ENCODE measurements around the gene TFCP2L1. TPM values are rescaled to one million over a fixed set of nuclear protein-coding genes. Genes with fewer than 3 reads are reported as not detected.

Gene TFCP2L1
- total RNA-seq, 1 experiment from 2014 or later = 0.03 TPM

DNA sequence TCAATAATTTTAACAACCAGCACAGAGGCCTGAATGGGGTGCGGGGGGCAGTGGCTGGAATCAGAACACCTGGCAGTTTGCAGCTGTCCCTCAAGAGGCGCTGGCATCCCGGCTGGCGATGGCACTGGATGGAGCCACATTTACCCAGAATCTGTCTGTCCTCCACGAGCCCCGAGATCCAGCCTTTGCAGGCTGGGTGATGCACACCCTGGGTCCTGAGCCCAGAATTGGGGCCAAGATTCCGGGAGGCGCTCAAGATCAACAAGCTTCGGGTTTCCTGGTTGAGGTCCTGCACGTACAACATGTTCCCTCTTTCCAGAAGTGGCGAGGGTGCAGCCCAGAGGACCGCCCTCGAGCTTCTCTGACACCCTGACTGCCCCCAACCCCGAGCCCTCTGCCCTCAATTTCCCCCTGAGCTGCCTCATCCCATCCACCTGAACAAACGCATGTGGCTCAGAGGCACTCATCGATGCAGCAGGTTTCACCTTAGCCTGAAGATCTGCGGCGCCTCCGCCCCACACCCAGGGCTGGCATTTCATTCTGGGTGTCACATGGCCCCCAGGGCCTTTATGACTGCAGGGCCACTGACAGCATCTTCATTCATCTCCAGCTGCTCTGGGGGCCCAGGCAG lies 97.5 kb downstream of the TFCP2L1 start:
- DNase-seq = no peak
- Histone ChIP-seq H3K9me3 (no peaks in the 10 kb centered on the region), H3K36me3 (no peaks in the 10 kb centered on the region), H3K4me3 (no peak overlapping the region), H3K27me3 (no peaks in the 10 kb centered on the region)

DNA sequence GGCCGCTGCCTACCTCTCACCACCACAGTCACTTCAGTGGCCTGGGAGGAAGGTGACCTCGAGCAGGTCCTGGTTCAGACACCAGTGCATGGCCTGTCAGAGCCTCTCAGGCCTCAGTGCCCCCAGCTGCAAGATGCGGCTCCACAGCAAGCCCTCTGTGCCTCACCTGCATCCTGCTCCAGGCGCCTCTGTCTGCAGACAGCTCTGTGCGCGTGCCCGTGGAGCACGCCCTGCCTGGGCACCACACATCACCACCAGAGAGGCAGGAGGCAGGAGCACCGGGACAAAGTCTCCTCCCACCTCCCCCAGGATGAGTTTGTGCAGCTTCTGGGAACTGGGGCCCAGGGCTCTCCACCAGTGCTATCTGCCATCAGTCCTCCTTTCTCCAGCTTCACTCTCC lies 98.7 kb downstream of the TFCP2L1 start:
- H3K27me3 ChIP-seq = no peaks in the 10 kb centered on the region
- H3K36me3 ChIP-seq = no peaks in the 10 kb centered on the region

DNA sequence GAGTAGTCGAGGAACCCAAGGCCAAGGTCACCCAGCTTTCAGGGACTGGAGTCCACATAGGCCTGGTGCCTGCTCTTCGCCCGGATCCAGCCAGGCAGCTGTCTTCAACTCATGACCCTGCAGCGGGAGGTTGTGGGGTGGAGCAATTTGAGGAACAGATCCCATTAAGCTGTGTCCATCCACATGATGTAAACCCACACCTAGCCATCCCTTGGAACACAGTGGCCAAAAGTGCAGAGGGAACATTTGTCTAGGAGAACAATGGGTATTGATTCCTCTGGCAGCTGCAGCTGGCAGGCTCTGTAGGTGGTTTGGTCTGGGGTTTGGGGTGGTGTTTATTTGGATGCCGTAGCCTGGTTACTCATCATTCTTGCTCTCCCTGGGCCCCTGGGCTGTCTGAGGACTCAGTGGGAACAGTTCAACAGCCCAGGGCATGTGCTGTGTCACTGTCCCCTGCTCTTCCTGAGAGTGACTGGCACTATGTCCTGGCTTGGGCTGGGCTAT lies 99.4 kb downstream of the TFCP2L1 start:
- Histone ChIP-seq H3K4me3 (no peak overlapping the region), H3K27me3 (no peaks in the 10 kb centered on the region), H3K9me3 (no peaks in the 10 kb centered on the region), H3K36me3 (no peaks in the 10 kb centered on the region)
- peak; percentile 64 for DNase-seq

More for the DNA sequence above, 98.7 kb downstream of the TFCP2L1 start:
- Histone ChIP-seq H3K9me3 (no peaks in the 10 kb centered on the region), H3K4me3 (no peak overlapping the region)
- no peak for DNase-seq

DNA sequence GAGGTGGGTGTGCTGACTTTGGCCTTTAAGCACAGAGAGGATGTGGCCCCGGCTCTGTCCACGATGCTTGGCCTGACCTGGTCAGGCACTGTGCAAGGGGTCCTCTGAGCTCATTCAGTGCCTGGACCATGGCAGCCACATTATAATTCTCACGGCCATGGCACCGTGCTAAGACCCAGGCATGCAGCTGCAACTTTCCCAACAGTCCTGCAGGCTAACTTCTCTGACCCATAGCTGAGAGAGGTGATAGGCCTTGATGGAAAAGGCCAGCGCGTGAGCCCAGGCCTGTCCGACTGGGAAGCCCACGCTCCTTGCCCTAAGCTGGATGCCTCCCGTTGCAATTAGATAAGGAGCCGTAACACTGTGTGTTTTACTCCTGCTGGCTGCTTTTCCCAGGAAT lies 99.9 kb downstream of the TFCP2L1 start:
- H3K27me3 ChIP-seq = no peaks in the 10 kb centered on the region
- no peak for DNase-seq
- H3K9me3 ChIP-seq = no peaks in the 10 kb centered on the region
- H3K36me3 ChIP-seq = no peaks in the 10 kb centered on the region
- H3K4me3 ChIP-seq = no peak overlapping the region

DNA sequence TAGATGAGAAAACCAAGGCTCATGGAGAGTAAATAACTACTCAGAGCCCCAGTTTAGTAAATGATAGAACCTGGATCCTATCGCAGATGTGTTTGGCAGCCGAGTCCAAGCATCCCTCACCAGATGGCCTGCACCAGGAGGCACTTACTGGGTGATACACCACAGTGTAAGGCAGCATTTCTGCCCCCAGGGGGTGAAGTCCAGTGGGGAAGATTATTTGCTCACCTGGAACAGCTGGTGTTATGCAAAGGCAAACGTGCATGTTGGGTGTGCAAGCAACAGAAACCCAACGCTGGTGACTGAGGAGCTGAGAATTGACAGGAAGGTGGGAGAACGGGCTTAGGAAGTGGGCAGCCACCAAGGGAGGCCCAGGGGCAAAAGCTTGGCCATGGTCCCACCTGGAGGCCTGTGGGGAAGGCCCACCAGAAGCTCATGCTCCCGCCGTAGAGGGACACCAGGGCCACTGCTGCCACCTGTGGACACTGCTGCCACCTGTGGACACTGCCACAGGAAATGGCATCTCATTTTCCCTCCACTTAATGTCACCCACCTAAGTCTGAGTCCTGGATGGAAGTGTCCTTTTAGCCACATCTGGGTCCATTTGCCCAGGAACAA lies 100.6 kb downstream of the TFCP2L1 start:
- DNase-seq = no peak
- H3K36me3 ChIP-seq = no peaks in the 10 kb centered on the region
- no peaks in the 10 kb centered on the region for H3K27me3 ChIP-seq
- no peak overlapping the region for H3K4me3 ChIP-seq
- H3K9me3 ChIP-seq = no peaks in the 10 kb centered on the region

DNA sequence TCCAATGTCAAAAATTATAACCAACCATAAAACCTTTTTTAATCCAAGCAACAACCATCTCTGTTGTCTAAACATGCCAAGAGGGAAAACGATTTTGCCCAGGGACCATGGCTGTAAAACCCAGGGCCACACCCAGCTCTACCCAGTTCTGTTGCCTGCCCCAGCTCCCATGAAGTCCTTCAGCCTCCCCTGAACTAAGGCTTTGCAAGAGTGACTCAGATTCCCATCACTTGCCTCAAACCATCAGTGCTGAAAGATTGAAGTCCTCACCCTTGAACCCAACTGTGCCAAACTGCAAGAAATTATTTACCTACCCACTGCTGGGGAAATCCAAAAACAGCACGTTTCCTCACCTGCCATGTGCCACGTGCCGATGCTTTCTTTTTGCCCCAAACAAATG lies 102.5 kb downstream of the TFCP2L1 start:
- no peak overlapping the region for H3K4me3 ChIP-seq
- no peaks in the 10 kb centered on the region for H3K27me3 ChIP-seq
- H3K9me3 ChIP-seq = no peaks in the 10 kb centered on the region
- H3K36me3 ChIP-seq = no peaks in the 10 kb centered on the region
- no peak for DNase-seq

DNA sequence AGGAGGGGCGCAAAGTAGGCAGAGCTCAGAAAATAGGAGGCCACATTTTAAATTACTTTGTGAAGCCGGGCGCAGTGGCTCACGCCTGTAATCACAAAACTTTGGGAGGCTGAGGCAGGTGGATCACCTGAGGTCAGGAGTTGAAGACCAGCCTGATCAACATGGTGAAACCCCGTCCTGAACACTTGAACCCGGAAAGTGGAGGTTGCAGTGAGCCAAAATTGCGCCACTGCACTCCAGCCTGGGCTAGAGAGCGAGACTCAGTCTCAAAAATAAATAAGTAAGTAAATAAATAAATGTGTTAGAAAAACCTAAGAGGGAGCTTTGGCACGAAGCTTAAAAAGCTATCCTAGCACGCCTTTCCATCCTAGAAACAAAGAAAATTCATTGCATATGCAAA lies 105.5 kb downstream of the TFCP2L1 start:
- no peaks in the 10 kb centered on the region for H3K27me3 ChIP-seq
- no peaks in the 10 kb centered on the region for H3K9me3 ChIP-seq
- no peaks in the 10 kb centered on the region for H3K36me3 ChIP-seq
- H3K4me3 ChIP-seq = no peak overlapping the region
- no peak for DNase-seq

DNA sequence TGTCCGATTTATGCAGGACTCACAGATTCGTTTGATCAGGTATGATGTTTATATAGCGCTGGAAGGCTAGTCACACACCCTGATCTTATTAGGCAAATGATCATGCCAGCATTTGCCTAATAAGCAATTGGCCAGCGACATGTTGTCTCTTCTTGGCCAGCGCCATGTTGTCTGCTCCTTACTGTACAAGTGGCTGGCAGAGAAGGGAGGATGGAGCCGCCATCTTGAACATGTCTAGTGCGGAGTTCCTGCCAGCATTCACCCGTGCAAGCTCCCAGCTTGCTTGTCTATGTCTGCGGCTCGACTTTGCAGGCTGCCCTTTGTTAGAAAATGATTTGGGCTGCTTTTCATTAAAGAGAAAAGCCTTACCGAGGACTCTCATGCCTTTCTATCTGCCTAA lies 106.3 kb downstream of the TFCP2L1 start:
- no peak for DNase-seq
- Histone ChIP-seq H3K27me3 (no peaks in the 10 kb centered on the region), H3K36me3 (no peaks in the 10 kb centered on the region), H3K9me3 (no peaks in the 10 kb centered on the region), H3K4me3 (no peak overlapping the region)

DNA sequence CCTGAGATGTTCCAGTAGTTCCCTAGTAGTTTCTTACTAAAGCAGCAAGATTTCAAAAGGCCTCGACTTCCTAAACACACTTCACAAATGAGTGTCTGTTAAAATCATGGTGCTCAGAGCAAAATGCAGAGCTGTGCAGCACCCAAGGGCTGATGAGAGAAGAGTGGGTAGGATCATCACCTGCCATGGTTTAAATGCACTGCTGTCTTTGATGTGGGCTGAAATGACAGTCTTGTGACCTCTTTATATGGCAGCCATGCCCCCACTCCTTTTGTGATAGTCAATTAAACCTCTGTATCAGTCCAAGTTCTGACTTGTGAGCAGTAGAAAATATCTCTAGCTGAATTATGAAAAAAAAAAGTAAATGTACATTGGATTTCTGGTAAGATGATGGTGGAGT lies 107.1 kb downstream of the TFCP2L1 start:
- Histone ChIP-seq H3K27me3 (no peaks in the 10 kb centered on the region), H3K36me3 (no peaks in the 10 kb centered on the region), H3K4me3 (no peak overlapping the region), H3K9me3 (no peaks in the 10 kb centered on the region)
- no peak for DNase-seq

DNA sequence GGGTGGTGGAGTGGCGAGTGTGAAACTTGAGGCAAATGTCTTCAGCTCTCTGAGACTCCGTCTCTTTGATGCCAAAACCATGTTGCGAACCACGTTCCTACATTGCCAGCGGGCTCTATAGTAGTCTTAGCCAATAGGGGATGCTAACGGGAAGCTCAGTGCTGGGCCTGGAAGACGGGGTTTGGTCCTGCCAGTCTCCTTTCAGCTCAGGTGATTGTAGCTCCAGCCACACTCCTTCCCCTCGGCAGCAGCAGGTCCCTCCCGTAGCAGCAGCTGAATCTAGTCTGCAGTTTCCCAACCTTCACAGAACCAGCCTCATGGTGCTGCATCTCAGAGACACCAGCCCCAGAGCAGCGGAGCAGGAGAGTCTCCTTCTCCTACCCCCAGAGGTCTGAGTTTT lies 109.7 kb downstream of the TFCP2L1 start:
- Histone ChIP-seq H3K36me3 (no peaks in the 10 kb centered on the region), H3K9me3 (no peaks in the 10 kb centered on the region), H3K4me3 (no peak overlapping the region), H3K27me3 (no peaks in the 10 kb centered on the region)
- no peak for DNase-seq

DNA sequence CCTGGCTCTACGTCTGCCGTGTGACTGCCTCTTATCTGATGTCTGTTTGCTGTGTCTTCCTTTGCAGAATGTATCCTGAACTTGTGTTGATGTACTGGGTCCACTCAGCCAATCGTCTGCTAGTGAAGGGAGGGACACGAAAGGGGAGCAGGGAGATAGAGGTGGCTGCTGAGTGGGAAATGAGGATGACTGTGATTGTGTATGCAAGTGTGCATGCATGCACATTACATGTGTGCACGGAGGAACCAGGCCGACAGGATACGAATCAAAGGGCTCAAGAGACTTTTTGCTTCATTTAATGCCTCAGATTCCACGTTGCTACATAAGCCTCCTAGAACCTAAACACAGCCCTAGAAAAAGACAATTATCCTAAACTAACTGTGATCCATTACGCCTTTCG lies 111.2 kb downstream of the TFCP2L1 start:
- no peak overlapping the region for H3K4me3 ChIP-seq
- no peaks in the 10 kb centered on the region for H3K36me3 ChIP-seq
- no peaks in the 10 kb centered on the region for H3K9me3 ChIP-seq
- DNase-seq = no peak
- H3K27me3 ChIP-seq = no peaks in the 10 kb centered on the region

DNA sequence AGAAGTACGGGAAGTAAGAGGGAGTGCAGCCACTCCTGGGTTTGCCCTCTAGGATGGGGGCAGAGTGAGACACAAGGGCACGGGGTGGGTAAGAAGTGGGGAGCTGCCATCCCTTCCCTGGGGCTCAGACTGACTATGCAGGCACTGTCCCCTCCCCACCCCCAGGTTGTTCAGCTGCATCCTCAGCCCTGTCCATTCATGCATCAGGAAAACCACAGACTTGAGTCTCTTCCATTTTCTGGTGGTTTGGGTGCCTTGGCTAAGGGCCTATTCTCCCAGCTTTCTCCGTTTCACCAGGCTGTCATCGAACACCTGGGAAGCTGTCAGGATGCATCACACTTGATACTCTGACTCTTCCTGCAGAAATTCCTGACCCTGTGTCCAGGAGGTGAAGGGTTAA lies 111.9 kb downstream of the TFCP2L1 start:
- Histone ChIP-seq H3K36me3 (no peaks in the 10 kb centered on the region), H3K9me3 (no peaks in the 10 kb centered on the region), H3K27me3 (no peaks in the 10 kb centered on the region), H3K4me3 (no peak overlapping the region)
- no peak for DNase-seq

DNA sequence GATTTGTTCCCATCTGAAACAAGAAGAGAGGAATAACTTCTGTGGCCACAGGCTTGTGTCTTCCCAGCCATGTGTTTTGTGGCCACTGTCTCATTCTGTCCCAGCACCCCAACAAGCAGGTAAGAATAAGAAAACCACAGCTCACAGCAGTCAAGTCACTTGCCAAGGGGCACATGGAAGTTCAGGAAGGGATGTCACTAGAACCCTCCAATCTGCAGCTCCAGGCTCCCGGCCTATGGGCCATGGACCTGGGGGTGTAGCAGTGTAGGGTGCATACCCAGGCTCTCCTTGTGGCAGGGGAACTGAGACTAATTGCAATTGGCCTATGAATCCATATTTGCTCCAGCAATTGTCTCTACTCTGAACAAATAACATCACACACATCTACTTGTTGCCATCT lies 112.5 kb downstream of the TFCP2L1 start:
- Histone ChIP-seq H3K27me3 (no peaks in the 10 kb centered on the region), H3K4me3 (no peak overlapping the region), H3K9me3 (no peaks in the 10 kb centered on the region), H3K36me3 (no peaks in the 10 kb centered on the region)
- DNase-seq = no peak

DNA sequence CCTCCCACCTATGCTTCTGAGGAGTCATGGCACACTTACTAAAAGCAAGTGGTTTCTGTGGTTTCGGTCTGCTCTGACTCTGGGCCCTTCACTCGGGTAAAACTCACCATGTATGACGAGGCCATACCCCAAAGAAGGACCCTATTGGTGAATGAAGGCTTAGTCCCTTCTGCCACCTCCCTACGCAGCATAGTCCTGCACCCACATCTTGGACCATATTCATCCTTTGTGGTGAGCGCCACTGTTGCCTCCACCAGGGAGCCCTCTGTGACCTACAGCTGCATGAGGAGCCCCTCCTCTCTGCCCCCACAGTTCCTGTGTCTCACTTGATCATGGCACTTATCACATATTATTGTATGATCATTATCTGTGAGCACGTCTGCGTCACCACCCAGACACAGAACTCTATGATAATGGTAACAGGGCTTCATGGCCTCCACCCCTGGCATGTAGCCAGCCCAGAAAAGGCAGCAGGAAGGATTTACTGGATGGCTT lies 113.3 kb downstream of the TFCP2L1 start:
- DNase-seq = no peak
- H3K27me3 ChIP-seq = no peaks in the 10 kb centered on the region
- no peaks in the 10 kb centered on the region for H3K9me3 ChIP-seq
- H3K4me3 ChIP-seq = no peak overlapping the region
- no peaks in the 10 kb centered on the region for H3K36me3 ChIP-seq

DNA sequence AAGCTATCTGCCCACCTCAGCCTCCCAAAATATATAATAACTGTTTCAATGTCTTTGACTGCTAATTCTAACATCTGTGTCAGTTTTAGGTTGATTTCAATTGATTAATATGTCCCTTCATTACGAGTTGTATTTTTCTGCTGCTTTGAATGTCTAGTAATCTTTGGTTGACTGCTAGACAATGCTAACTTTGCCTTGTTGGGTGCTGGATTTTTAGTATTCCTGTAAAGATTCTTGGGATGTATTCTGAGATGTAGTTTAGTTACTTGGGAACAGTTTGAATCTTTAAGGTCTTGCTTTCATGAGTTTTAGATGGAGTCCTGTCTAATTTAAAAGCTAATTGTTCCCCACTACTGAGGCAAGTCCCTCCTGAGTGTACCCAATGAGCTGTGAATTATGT lies 114.4 kb downstream of the TFCP2L1 start:
- Histone ChIP-seq H3K27me3 (no peaks in the 10 kb centered on the region), H3K36me3 (no peaks in the 10 kb centered on the region), H3K4me3 (no peak overlapping the region), H3K9me3 (no peaks in the 10 kb centered on the region)
- DNase-seq = no peak

DNA sequence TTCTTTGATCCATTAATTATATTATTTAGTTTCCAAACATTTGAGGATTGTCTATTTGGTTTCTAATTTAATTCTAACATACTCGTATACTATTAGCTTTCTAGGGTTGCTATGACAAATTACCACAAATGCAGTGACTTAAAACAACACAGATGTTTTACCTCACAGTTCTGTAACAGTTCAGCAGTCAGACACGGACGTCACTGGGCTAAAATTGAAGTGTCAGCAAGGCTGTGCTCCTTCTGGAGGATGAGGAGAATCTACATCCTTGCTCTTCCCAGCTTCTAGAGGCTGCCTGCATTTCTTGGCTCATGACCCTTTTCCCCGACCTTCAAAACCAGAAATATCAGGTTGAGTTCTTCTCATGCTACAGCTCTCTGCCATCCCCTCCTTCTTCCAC lies 117.6 kb downstream of the TFCP2L1 start:
- Histone ChIP-seq H3K36me3 (no peaks in the 10 kb centered on the region), H3K4me3 (no peak overlapping the region), H3K27me3 (no peaks in the 10 kb centered on the region), H3K9me3 (no peaks in the 10 kb centered on the region)
- no peak for DNase-seq
